Liver (tissue), 9 donors: Measurements from ENCODE around the gene LAMTOR5. TPM values are rescaled to one million over a fixed set of nuclear protein-coding genes. Genes with fewer than 3 reads are reported as not detected.

Experiments
- DNase-seq: peaks from one replicate; pipeline ENCODE4 v3.0.0-alpha.2; 2017; ENCODE audit warnings: low spot score
- H3K27ac ChIP-seq, 2 donors: one replicate each; pipeline ENCODE4 v1.7.0; 2013; ENCODE audit warnings: inconsistent platforms in 2 of 2, low read length in 2 of 2, control low read depth in 1 of 2, low read depth in 1 of 2, mild to moderate bottlenecking in 1 of 2
- H3K27me3 ChIP-seq, 4 donors: one replicate each; pipeline versions ENCODE4 v1.6.1 to v1.7.0; 2013; ENCODE audit warnings: low read length in 3 of 4, inconsistent platforms in 1 of 4, mild to moderate bottlenecking in 1 of 4, moderate library complexity in 1 of 4; ENCODE audit not compliant: control insufficient read depth in 4 of 4, insufficient read depth in 4 of 4
- H3K36me3 ChIP-seq, 4 donors: one replicate each; pipeline versions ENCODE4 v1.6.1 to v1.7.0; 2013; ENCODE audit warnings: low read length in 3 of 4, mild to moderate bottlenecking in 3 of 4, low read depth in 1 of 4, moderate library complexity in 1 of 4; ENCODE audit not compliant: control insufficient read depth in 4 of 4, insufficient read depth in 3 of 4
- H3K4me1 ChIP-seq, 4 donors: one replicate each; pipeline versions ENCODE4 v1.6.1 to v1.7.0; 2013; ENCODE audit warnings: low read length in 3 of 4, mild to moderate bottlenecking in 3 of 4, moderate library complexity in 1 of 4; ENCODE audit not compliant: control insufficient read depth in 4 of 4, insufficient read depth in 4 of 4
- H3K4me3 ChIP-seq, 3 donors: one replicate each; pipeline versions ENCODE4 v1.6.1 to v1.7.0; 2013; ENCODE audit warnings: low read length in 3 of 3, control low read depth in 1 of 3, low read depth in 1 of 3, mild to moderate bottlenecking in 1 of 3
- H3K9ac ChIP-seq, 2 donors: one replicate each; pipeline ENCODE4 v1.7.0; 2013; ENCODE audit warnings: low read length in 2 of 2, mild to moderate bottlenecking in 2 of 2, moderate library complexity in 2 of 2, control low read depth in 1 of 2, low read depth in 1 of 2
- H3K9me3 ChIP-seq, 4 donors: one replicate each; pipeline versions ENCODE4 v1.6.1 to v1.7.0; 2013; ENCODE audit warnings: low read length in 3 of 4; ENCODE audit not compliant: control insufficient read depth in 4 of 4
- ATF3 ChIP-seq: IDR thresholded peaks from 2 replicates; pipeline ENCODE4 v1.6.1; 2016; ENCODE audit warnings: antibody characterized with exemption
- CTCF ChIP-seq: fragments of 150-350 bp; IDR thresholded peaks from 2 replicates; pipeline ENCODE4 v1.5.1; 2017; ENCODE audit warnings: improper control_type of control experiment, low read depth, low read length; ENCODE audit not compliant: missing input control
- EGR1 ChIP-seq, 2 donors: IDR thresholded peaks; 2 replicates each; pipeline ENCODE4 v1.6.1; 2016 to 2018; ENCODE audit warnings: antibody characterized with exemption in 2 of 2, low read depth in 2 of 2
- FOXA1 ChIP-seq: IDR thresholded peaks from 2 replicates; pipeline ENCODE4 v1.6.1; 2016; ENCODE audit warnings: antibody characterized with exemption
- FOXA2 ChIP-seq: IDR thresholded peaks from 2 replicates; pipeline ENCODE4 v1.6.1; 2016; ENCODE audit warnings: antibody characterized with exemption
- GABPA ChIP-seq, 2 donors: IDR thresholded peaks in 1 of 2; conservative IDR thresholded peaks in 1 of 2; 2 replicates each; pipeline ENCODE4 v1.6.1; 2016; ENCODE audit warnings: antibody characterized with exemption in 2 of 2, mild to moderate bottlenecking in 1 of 2, moderate library complexity in 1 of 2
- HNF4A ChIP-seq, 2 donors: conservative IDR thresholded peaks; 2 replicates each; pipeline ENCODE4 v1.6.1; 2016; ENCODE audit warnings: antibody characterized with exemption in 2 of 2, mild to moderate bottlenecking in 2 of 2
- HNF4G ChIP-seq: IDR thresholded peaks from 2 replicates; pipeline ENCODE4 v1.6.1; 2016; ENCODE audit warnings: antibody characterized with exemption
- JUND ChIP-seq, 2 donors: IDR thresholded peaks; 2 replicates each; pipeline ENCODE4 v1.6.1; 2016; ENCODE audit warnings: antibody characterized with exemption in 2 of 2
- MAX ChIP-seq: IDR thresholded peaks from 2 replicates; pipeline ENCODE4 v1.6.1; 2016; ENCODE audit warnings: antibody characterized with exemption
- NR2F2 ChIP-seq: IDR thresholded peaks from 2 replicates; pipeline ENCODE4 v1.6.1; 2016; ENCODE audit warnings: antibody characterized with exemption
- RAD21 ChIP-seq, 2 donors: IDR thresholded peaks; 2 replicates each; pipeline ENCODE4 v1.6.1; 2016; ENCODE audit warnings: antibody characterized with exemption in 2 of 2, mild to moderate bottlenecking in 2 of 2
- REST ChIP-seq: IDR thresholded peaks from 2 replicates; pipeline ENCODE4 v1.6.1; 2016; ENCODE audit warnings: antibody characterized with exemption, mild to moderate bottlenecking
- RXRA ChIP-seq, 2 donors: IDR thresholded peaks; 2 replicates each; pipeline ENCODE4 v1.6.1; 2017 to 2018; ENCODE audit warnings: antibody characterized with exemption in 2 of 2, mild to moderate bottlenecking in 1 of 2
- SP1 ChIP-seq: IDR thresholded peaks from 2 replicates; pipeline ENCODE4 v1.6.1; 2018; ENCODE audit warnings: antibody characterized with exemption, mild to moderate bottlenecking
- TAF1 ChIP-seq: conservative IDR thresholded peaks from 2 replicates; pipeline ENCODE4 v1.6.1; 2016; ENCODE audit warnings: antibody characterized with exemption, mild to moderate bottlenecking
- YY1 ChIP-seq: IDR thresholded peaks from 2 replicates; pipeline ENCODE4 v1.6.1; 2016; ENCODE audit warnings: antibody characterized with exemption, mild to moderate bottlenecking
- ZBTB33 ChIP-seq: IDR thresholded peaks from 2 replicates; pipeline ENCODE4 v1.6.1; 2016; ENCODE audit warnings: antibody characterized with exemption
- WGBS: extraction: QIAGEN DNeasy Blood & Tissue Kit; methylation state at CpG from one replicate; pipeline ENCODE4 v1.1.7; 2013; 5-methylcytosine and 5-hydroxymethylcytosine counted together
- polyA plus RNA-seq, 2 donors: library from polyadenylated mRNA; stranded (reverse) in 1 of 2; unstranded in 1 of 2; fragments of 200-250 nt in 1 of 2; fragments of >200 nt in 1 of 2; fragmentation: Nextera tagmentation in 1 of 2; extraction: Ambion mirVana in 1 of 2; gene quantifications; one replicate each; pipeline versions ENCODE4 v1.2.1 to v1.2.3, GENCODE V29; 2013 to 2015
- total RNA-seq, 2 donors: library from RNA; depleted of rRNA; stranded (reverse); fragments of >200 nt; gene quantifications; one replicate each; pipeline ENCODE4 v1.2.3, GENCODE V29; 2014
- donor health status: healthy.
- donor health status: healthy.
- donor health status: healthy.
- donor health status: healthy.
- donor health status: healthy.

Gene LAMTOR5
- total and polyA plus RNA-seq, 4 donors, result 30.0 to 182 (median 94.3) TPM

GRCh38 chr1:110393691-110394492, 13.6 kb downstream of the LAMTOR5 start:
- DNase-seq, result no peak
- Histone ChIP-seq H3K4me3 (no peak overlapping the region), H3K36me3 (peaks cover 2 to 5% (median 4%) of the 10 kb centered on the region in 4 donors), H3K27me3 (no peaks in the 10 kb centered on the region), H3K27ac (no peak overlapping the region), H3K9ac (no peak overlapping the region), H3K4me1 (peaks cover 0 to 4% (median under 1%) of the 10 kb centered on the region in 4 donors), H3K9me3 (no peaks in the 10 kb centered on the region)
- 85% methylated on average over 3 of the region's 3 CpGs for WGBS
- no peak for TF ChIP-seq MAX
- TF ChIP-seq ZBTB33, result no peak
- no peak for TF ChIP-seq JUND (IDR thresholded peaks at IDR 0.05)
- no peak for TF ChIP-seq TAF1
- TF ChIP-seq GABPA (IDR thresholded peaks at IDR 0.05 in 1 of 2, conservative IDR thresholded peaks at IDR 0.05 in 1 of 2), result no peak
- TF ChIP-seq HNF4G, result no peak
- no peak for TF ChIP-seq NR2F2

- Histone ChIP-seq H3K9me3 (no peaks in the 10 kb centered on the region), H3K36me3 (peaks cover 2% of the 10 kb centered on the region in 4 donors), H3K4me3 (no peak overlapping the region), H3K27me3 (no peaks in the 10 kb centered on the region), H3K9ac (no peak overlapping the region), H3K4me1 (peaks cover 0 to 4% (median under 1%) of the 10 kb centered on the region in 4 donors), H3K27ac (no peak overlapping the region)
- WGBS, result 80% methylated on average over 2 of the region's 2 CpGs
- DNase-seq, result no peak
- TF ChIP-seq JUND (IDR thresholded peaks at IDR 0.05) (no peak), YY1 (no peak), RAD21 (IDR thresholded peaks at IDR 0.05) (no peak), HNF4G (no peak), REST (no peak), RXRA (IDR thresholded peaks at IDR 0.05) (no peak), EGR1 (IDR thresholded peaks at IDR 0.05; ENCODE audit: low read depth in 2 of 2) (no peak), HNF4A (conservative IDR thresholded peaks at IDR 0.05) (no peak), ZBTB33 (no peak), ATF3 (no peak), CTCF (no peak), FOXA1 (no peak), MAX (no peak), TAF1 (no peak), SP1 (no peak), FOXA2 (no peak), GABPA (IDR thresholded peaks at IDR 0.05 in 1 of 2, conservative IDR thresholded peaks at IDR 0.05 in 1 of 2) (no peak)
Measured at GRCh38 chr1:110393286-110393685, 14.2 kb downstream of the LAMTOR5 start.
